Measurements from ENCODE around the gene PLEKHA8.

DNA sequence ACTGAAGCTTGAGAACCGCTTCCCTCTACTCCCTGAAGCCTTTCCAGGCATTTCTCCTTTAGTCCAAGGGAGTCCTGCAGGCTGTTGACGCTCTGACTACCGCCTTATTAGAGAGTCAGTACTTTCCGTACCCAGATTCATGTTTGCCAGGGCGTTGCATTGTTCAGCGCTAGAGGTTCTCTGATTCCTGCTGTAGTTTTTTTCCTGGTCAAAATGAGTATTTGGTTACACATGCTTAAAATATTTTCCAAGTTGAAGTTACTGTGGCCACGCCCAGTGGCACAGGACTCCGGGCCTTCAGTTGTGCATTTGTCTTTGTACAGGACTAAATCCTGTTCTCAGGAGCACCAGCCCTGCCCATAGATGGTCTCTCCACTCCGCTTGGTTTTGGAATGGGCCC, 114.5 kb downstream of the PLEKHA8 start:
- TF ChIP-seq, protein P1, sequence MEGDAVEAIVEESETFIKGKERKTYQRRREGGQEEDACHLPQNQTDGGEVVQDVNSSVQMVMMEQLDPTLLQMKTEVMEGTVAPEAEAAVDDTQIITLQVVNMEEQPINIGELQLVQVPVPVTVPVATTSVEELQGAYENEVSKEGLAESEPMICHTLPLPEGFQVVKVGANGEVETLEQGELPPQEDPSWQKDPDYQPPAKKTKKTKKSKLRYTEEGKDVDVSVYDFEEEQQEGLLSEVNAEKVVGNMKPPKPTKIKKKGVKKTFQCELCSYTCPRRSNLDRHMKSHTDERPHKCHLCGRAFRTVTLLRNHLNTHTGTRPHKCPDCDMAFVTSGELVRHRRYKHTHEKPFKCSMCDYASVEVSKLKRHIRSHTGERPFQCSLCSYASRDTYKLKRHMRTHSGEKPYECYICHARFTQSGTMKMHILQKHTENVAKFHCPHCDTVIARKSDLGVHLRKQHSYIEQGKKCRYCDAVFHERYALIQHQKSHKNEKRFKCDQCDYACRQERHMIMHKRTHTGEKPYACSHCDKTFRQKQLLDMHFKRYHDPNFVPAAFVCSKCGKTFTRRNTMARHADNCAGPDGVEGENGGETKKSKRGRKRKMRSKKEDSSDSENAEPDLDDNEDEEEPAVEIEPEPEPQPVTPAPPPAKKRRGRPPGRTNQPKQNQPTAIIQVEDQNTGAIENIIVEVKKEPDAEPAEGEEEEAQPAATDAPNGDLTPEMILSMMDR (IDR thresholded peaks at IDR 0.05) = no peak
- TF ChIP-seq POLR2A (IDR thresholded peaks at IDR 0.05) = no peak

Data from adrenal gland (tissue), 5 donors.